SK-MEL-5 (cell line): ENCODE data around the gene KCNIP4. TPM values are rescaled to one million over a fixed set of nuclear protein-coding genes. Genes with fewer than 3 reads are reported as not detected.
"Not testable (repeated sequence)": the region's sequence is repeated elsewhere in the genome, so short reads cannot be mapped to it uniquely, and the experiment has no call there.

Experiments used
- DNase-seq: peaks from one replicate; pipeline ENCODE4 v3.0.0-alpha.2; 2016; ENCODE audit warnings: low read depth, low spot score
- in situ Hi-C: cut with HindIII; loops from 2 replicates; pipeline ENCODE4 v1.10.0; 2016; ENCODE audit warnings: low sequenced_read_pairs, high pct_unique_total_duplicates, low pct_unique_long_range_greater_than_20kb
- total RNA-seq: library from RNA; depleted of rRNA; stranded (reverse); fragments of >200 nt; shearing (Covaris generic); gene quantifications from 2 replicates; pipeline ENCODE4 v1.2.3, GENCODE V29; 2014

The KCNIP4 gene
- total RNA-seq, 1 experiment from 2014 or later: not detected

- in situ Hi-C loops: no loop called here
- no peak for DNase-seq
These were observed 538.2 kb downstream of the KCNIP4 start for GRCh38 chr4:21410372-21410771.

- DNase-seq: no peak
- in situ Hi-C loops: no loop called here
These were observed 560.9 kb downstream of the KCNIP4 start for GRCh38 chr4:21387683-21388082.

- no peak for DNase-seq
- in situ Hi-C loops: no loop called here
These were observed 562.3 kb downstream of the KCNIP4 start for GRCh38 chr4:21386166-21386780.

- DNase-seq: no peak
- in situ Hi-C loops: no loop called here
These were observed 562.9 kb downstream of the KCNIP4 start for GRCh38 chr4:21385706-21386105.

GRCh38 chr4:21384609-21385008 is 564.0 kb downstream of the KCNIP4 start:
- in situ Hi-C loops: no loop called here

GRCh38 chr4:21380861-21381260 is 567.7 kb downstream of the KCNIP4 start:
- DNase-seq: no peak
- in situ Hi-C loops: no loop called here

More at GRCh38 chr4:21384609-21385008, 564.0 kb downstream of the KCNIP4 start:
- no peak for DNase-seq

- DNase-seq: no peak
- in situ Hi-C loops: no loop called here
These were observed 571.5 kb downstream of the KCNIP4 start for GRCh38 chr4:21377046-21377445.

- in situ Hi-C loops: no loop called here
- no peak for DNase-seq
These were observed 572.4 kb downstream of the KCNIP4 start for GRCh38 chr4:21376176-21376575.

- DNase-seq: no peak
- in situ Hi-C loops: no loop called here
These were observed 573.8 kb downstream of the KCNIP4 start for GRCh38 chr4:21374641-21375368.

GRCh38 chr4:21367567-21367966 is 581.0 kb downstream of the KCNIP4 start:
- no peak for DNase-seq
- in situ Hi-C loops: no loop called here

GRCh38 chr4:21366840-21367239 is 581.7 kb downstream of the KCNIP4 start:
- in situ Hi-C loops: no loop called here
- no peak for DNase-seq

GRCh38 chr4:21366312-21366711 is 582.3 kb downstream of the KCNIP4 start:
- no peak for DNase-seq
- in situ Hi-C loops: no loop called here

GRCh38 chr4:21363701-21364100 is 584.9 kb downstream of the KCNIP4 start:
- DNase-seq: no peak
- in situ Hi-C loops: no loop called here

- in situ Hi-C loops, DNase-seq: not testable (repeated sequence)
These were observed 596.2 kb downstream of the KCNIP4 start for GRCh38 chr4:21352354-21352753.

- DNase-seq: no peak
- in situ Hi-C loops: no loop called here
These were observed 601.4 kb downstream of the KCNIP4 start for GRCh38 chr4:21347142-21347541.

- no peak for DNase-seq
- in situ Hi-C loops: no loop called here
These were observed 620.4 kb downstream of the KCNIP4 start for GRCh38 chr4:21327976-21328700.

- no peak for DNase-seq
- in situ Hi-C loops: no loop called here
These were observed 628.5 kb downstream of the KCNIP4 start for GRCh38 chr4:21320034-21320433.

- DNase-seq: no peak
- in situ Hi-C loops: no loop called here
These were observed 640.9 kb downstream of the KCNIP4 start for GRCh38 chr4:21307709-21308108.

GRCh38 chr4:21304540-21304887 is 644.1 kb downstream of the KCNIP4 start:
- in situ Hi-C loops: no loop called here
- no peak for DNase-seq
